PC-9 (cell line): Measurements from ENCODE around the gene PXMP2.

Experiments
- EZH2 ChIP-seq: fragments of 200-600 bp; sonication (generic); IDR thresholded peaks from 2 replicates; pipeline ENCODE4 v1.8.0; 2017; ENCODE audit warnings: antibody characterized with exemption, low read depth
- TF ChIP-seq, protein P1 (sequence below): fragments of 200-600 bp; sonication (generic); conservative IDR thresholded peaks from 2 replicates; pipeline ENCODE4 v1.6.1; 2017; ENCODE audit warnings: mixed run types, antibody characterized with exemption, mild to moderate bottlenecking, moderate library complexity

DNA sequence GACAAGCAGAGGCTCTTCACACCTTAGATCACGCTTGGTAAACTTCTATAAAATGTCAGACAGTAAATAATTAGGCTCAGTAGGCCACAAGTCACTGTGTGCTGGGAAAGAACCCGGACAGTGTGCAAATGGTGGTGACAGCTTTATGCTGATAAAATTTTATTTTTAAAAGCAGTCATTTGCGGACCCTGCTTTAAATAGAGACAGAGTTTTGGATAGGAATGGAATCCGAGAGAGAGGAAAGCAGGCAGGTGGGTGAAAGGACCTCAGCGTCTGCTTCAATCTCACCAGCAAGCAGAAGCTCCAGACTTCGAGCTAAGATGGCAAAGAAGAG lies 52.9 kb downstream of the PXMP2 start:
- TF ChIP-seq, protein P1, sequence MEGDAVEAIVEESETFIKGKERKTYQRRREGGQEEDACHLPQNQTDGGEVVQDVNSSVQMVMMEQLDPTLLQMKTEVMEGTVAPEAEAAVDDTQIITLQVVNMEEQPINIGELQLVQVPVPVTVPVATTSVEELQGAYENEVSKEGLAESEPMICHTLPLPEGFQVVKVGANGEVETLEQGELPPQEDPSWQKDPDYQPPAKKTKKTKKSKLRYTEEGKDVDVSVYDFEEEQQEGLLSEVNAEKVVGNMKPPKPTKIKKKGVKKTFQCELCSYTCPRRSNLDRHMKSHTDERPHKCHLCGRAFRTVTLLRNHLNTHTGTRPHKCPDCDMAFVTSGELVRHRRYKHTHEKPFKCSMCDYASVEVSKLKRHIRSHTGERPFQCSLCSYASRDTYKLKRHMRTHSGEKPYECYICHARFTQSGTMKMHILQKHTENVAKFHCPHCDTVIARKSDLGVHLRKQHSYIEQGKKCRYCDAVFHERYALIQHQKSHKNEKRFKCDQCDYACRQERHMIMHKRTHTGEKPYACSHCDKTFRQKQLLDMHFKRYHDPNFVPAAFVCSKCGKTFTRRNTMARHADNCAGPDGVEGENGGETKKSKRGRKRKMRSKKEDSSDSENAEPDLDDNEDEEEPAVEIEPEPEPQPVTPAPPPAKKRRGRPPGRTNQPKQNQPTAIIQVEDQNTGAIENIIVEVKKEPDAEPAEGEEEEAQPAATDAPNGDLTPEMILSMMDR = no peak
- TF ChIP-seq EZH2 = no peak
